Fibroblast of lung (primary cell): ENCODE measurements around the gene LMF1. TPM values are rescaled to one million over a fixed set of nuclear protein-coding genes. Genes with fewer than 3 reads are reported as not detected.

ENCODE experiments used
- DNase-seq, 2 donors: peaks; one replicate each; pipeline versions ENCODE4 v3.0.0 to v3.0.0-alpha.2; 2010; ENCODE audit warnings: low read depth in 2 of 2
- H2AFZ ChIP-seq: 2 replicates; pipeline ENCODE4 v1.5.1; 2012; ENCODE audit warnings: low read length, control low read depth, inconsistent platforms
- H3K27ac ChIP-seq: 2 replicates; pipeline ENCODE4 v1.5.1; 2011; ENCODE audit warnings: low read length, control low read depth; ENCODE audit not compliant: insufficient read depth
- H3K27me3 ChIP-seq: 2 replicates; pipeline ENCODE4 v1.5.1; 2011; ENCODE audit warnings: mild to moderate bottlenecking, low read length; ENCODE audit not compliant: control insufficient read depth, insufficient read depth
- H3K36me3 ChIP-seq: 2 replicates; pipeline ENCODE4 v1.5.1; 2011; ENCODE audit warnings: low read length; ENCODE audit not compliant: control insufficient read depth, insufficient read depth
- H3K4me1 ChIP-seq: 2 replicates; pipeline ENCODE4 v1.5.1; 2011; ENCODE audit warnings: low read length; ENCODE audit not compliant: control insufficient read depth, insufficient read depth; ENCODE audit errors: extremely low read depth
- H3K4me2 ChIP-seq: 2 replicates; pipeline ENCODE4 v1.5.1; 2011; ENCODE audit warnings: low read length, control low read depth; ENCODE audit not compliant: insufficient read depth; ENCODE audit errors: extremely low read depth
- H3K4me3 ChIP-seq, 4 experiments: fragments of 200-600 bp in 1 of 4; sonication (generic) in 1 of 4; replicated peaks in 1 of 4; 2 replicates each; pipeline ENCODE4 v1.5.1; 2011 to 2016; ENCODE audit warnings: low read length in 4 of 4, low read depth in 3 of 4, mild to moderate bottlenecking in 3 of 4, control low read depth in 2 of 4, inconsistent platforms in 1 of 4, mixed read lengths in 1 of 4; ENCODE audit not compliant: insufficient read depth in 1 of 4; ENCODE audit errors: control extremely low read depth in 1 of 4
- H3K79me2 ChIP-seq: 2 replicates; pipeline ENCODE4 v1.5.1; 2012; ENCODE audit warnings: mild to moderate bottlenecking, low read length, inconsistent platforms; ENCODE audit not compliant: control insufficient read depth, insufficient read depth
- H3K9ac ChIP-seq: 2 replicates; pipeline ENCODE4 v1.5.1; 2011; ENCODE audit warnings: mild to moderate bottlenecking, low read length, control low read depth; ENCODE audit not compliant: insufficient read depth
- H3K9me3 ChIP-seq: 2 replicates; pipeline ENCODE4 v1.5.1; 2012; ENCODE audit warnings: low read depth, low read length; ENCODE audit not compliant: control insufficient read depth, insufficient read depth
- H4K20me1 ChIP-seq: 2 replicates; pipeline ENCODE4 v1.5.1; 2011; ENCODE audit warnings: low read length; ENCODE audit not compliant: control insufficient read depth, insufficient read depth; ENCODE audit errors: extremely low read depth
- EZH2 ChIP-seq: IDR thresholded peaks from 2 replicates; pipeline ENCODE4 v1.5.1; 2012; ENCODE audit warnings: low read length, control low read depth, mild to moderate bottlenecking; ENCODE audit errors: missing control alignments
- polyA plus RNA-seq, 2 donors: library from polyadenylated mRNA; depleted of rRNA in 1 of 2; stranded (reverse) in 1 of 2; unstranded in 1 of 2; fragments of >200 nt; gene quantifications; 2 replicates each; pipeline ENCODE4 v1.2.1, GENCODE V29; 2011 to 2012; ENCODE audit warnings: missing spikeins in 1 of 2
- total RNA-seq: library from RNA; depleted of rRNA; stranded (reverse); fragments of >200 nt; gene quantifications from 2 replicates; pipeline ENCODE4 v1.2.1, GENCODE V29; 2014
- TF ChIP-seq, protein P1 (sequence below), 2 donors: IDR thresholded peaks in 1 of 2; conservative IDR thresholded peaks in 1 of 2; 1 replicate in 1 of 2; 2 replicates in 1 of 2; pipeline ENCODE4 v1.5.1; 2011 to 2012; ENCODE audit warnings: low read length in 2 of 2, control low read depth in 1 of 2, inconsistent platforms in 1 of 2, low read depth in 1 of 2, mild to moderate bottlenecking in 1 of 2

Gene LMF1
- total and polyA plus RNA-seq, 2 donors (not counting 1 experiment from before 2014, with no cell fraction given): 12.3 to 12.6 TPM

DNA sequence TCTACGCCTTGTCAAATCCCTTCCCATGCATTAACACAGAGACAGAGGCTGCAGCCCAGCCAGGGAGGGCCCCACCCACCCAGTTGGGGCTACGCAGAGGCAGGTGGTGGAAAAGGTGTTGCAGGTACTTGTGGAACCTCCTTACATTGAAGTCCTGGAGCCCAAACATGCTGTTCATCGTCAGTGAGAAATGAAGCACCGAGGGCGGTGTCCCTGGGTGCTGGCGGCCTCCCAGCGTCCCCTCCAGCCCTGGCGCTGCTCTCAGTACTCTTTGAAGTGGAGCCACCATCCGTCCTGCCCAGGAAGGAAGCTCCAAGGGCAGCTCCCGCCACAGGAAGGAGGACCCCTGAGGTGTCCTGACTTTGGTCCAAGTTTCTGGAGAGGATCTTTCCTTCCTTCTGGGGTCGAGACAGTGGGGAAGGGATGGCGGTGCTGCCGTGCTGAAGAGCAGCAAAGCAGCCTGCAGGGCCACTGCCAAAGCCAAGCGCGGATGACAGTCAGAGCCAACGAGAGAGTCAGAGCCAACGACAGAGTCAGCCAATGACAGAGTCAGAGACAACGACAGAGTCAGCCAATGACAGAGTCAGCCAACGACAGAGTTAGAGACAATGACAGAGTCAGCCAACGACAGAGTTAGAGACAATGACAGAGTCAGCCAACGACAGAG, 23.4 kb downstream of the LMF1 start:
- H3K9me3 ChIP-seq: no peaks in the 10 kb centered on the region
- no peak overlapping the region for H3K27ac ChIP-seq
- H3K4me2 ChIP-seq: no peak overlapping the region
- no peak overlapping the region for H3K9ac ChIP-seq
- H3K4me1 ChIP-seq: no peaks in the 10 kb centered on the region
- no peaks in the 10 kb centered on the region for H3K36me3 ChIP-seq
- no peak overlapping the region for H2AFZ ChIP-seq
- DNase-seq: no peak
- TF ChIP-seq EZH2: no peak
- TF ChIP-seq, protein P1, sequence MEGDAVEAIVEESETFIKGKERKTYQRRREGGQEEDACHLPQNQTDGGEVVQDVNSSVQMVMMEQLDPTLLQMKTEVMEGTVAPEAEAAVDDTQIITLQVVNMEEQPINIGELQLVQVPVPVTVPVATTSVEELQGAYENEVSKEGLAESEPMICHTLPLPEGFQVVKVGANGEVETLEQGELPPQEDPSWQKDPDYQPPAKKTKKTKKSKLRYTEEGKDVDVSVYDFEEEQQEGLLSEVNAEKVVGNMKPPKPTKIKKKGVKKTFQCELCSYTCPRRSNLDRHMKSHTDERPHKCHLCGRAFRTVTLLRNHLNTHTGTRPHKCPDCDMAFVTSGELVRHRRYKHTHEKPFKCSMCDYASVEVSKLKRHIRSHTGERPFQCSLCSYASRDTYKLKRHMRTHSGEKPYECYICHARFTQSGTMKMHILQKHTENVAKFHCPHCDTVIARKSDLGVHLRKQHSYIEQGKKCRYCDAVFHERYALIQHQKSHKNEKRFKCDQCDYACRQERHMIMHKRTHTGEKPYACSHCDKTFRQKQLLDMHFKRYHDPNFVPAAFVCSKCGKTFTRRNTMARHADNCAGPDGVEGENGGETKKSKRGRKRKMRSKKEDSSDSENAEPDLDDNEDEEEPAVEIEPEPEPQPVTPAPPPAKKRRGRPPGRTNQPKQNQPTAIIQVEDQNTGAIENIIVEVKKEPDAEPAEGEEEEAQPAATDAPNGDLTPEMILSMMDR (conservative IDR thresholded peaks at IDR 0.05 in 1 of 2, IDR thresholded peaks at IDR 0.05 in 1 of 2; ENCODE audit: low read depth in 1 of 2, low read length in 2 of 2): no peak
- no peaks in the 10 kb centered on the region for H4K20me1 ChIP-seq
- no peak overlapping the region for H3K4me3 ChIP-seq
- no peaks in the 10 kb centered on the region for H3K79me2 ChIP-seq
- H3K27me3 ChIP-seq: no peaks in the 10 kb centered on the region

DNA sequence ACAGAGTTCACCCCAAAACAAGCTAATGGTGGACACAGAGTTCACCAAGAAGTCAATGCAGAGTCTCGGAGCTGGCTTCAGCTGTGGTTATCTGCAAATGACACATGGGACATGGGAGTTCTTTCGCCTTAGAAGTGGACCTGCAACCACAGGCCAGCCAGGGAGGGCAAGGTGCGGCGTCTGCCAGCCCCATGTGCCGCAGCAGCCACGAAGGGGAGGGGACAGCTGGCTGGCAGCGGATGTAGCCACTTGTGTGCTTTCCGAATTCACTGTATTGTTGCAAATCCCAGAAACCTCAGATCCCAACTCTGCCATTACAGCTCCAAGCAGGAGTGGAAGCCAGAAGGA, 24.8 kb downstream of the LMF1 start:
- no peaks in the 10 kb centered on the region for H4K20me1 ChIP-seq
- no peaks in the 10 kb centered on the region for H3K27me3 ChIP-seq
- DNase-seq: no peak
- H3K4me2 ChIP-seq: no peak overlapping the region
- H2AFZ ChIP-seq: no peak overlapping the region
- no peak overlapping the region for H3K9ac ChIP-seq
- H3K4me1 ChIP-seq: no peaks in the 10 kb centered on the region
- H3K4me3 ChIP-seq: no peak overlapping the region
- H3K36me3 ChIP-seq: no peaks in the 10 kb centered on the region
- H3K9me3 ChIP-seq: no peaks in the 10 kb centered on the region
- H3K27ac ChIP-seq: no peak overlapping the region
- TF ChIP-seq, protein P1 (conservative IDR thresholded peaks at IDR 0.05 in 1 of 2, IDR thresholded peaks at IDR 0.05 in 1 of 2; ENCODE audit: low read depth in 1 of 2, low read length in 2 of 2): no peak
- no peak for TF ChIP-seq EZH2
- H3K79me2 ChIP-seq: no peaks in the 10 kb centered on the region

DNA sequence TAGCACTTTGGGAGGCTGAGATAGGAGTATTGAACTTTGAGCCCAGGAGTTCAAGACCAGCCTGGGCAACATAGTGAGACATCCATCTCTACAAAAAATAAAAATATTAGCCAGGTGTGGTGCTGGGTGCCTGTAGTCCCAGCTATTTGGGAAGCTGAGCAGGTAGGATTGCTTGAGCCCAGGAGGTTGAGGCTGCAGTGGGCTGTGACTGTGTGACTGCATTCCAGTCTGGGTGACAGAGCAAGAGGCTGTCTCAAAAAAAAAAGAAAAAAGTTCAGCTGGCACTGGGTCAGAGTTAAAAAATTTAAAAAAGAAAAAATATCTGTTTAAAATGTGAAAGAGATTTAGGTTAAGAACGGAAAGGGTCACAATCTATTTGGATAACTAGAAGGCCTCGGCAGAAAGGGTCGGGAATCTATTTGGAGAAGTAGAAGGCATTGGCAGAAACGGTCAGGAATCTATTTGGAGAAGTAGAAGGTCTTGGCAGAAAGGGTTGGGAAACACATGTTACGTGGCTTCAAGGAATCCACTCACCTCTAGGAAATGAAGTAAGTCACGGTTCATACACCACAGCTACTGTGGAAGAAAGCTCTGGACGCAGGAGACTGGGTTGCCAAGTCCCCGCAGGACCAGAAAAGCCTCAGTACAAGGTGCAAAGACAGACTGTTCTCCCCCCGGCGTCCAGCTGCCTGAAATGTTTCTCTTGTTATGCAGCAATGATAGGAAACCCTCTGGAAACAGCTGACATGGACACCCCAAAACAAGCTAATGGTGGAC, 25.3 kb downstream of the LMF1 start:
- Histone ChIP-seq H3K9me3 (no peaks in the 10 kb centered on the region), H3K79me2 (no peaks in the 10 kb centered on the region), H3K4me1 (no peaks in the 10 kb centered on the region), H3K27ac (no peak overlapping the region), H3K4me2 (no peak overlapping the region), H3K9ac (no peak overlapping the region), H4K20me1 (no peaks in the 10 kb centered on the region), H2AFZ (no peak overlapping the region), H3K27me3 (no peaks in the 10 kb centered on the region), H3K36me3 (no peaks in the 10 kb centered on the region), H3K4me3 (no peak overlapping the region)
- DNase-seq: no peak
- no peak for TF ChIP-seq EZH2
- TF ChIP-seq, protein P1 (conservative IDR thresholded peaks at IDR 0.05 in 1 of 2, IDR thresholded peaks at IDR 0.05 in 1 of 2; ENCODE audit: low read depth in 1 of 2, low read length in 2 of 2): no peak
